H9 (cell line): ENCODE data around the gene VAPA. TPM values are rescaled to one million over a fixed set of nuclear protein-coding genes. Genes with fewer than 3 reads are reported as not detected.
A peak's percentile ranks its signal among the peaks of the same experiment; 100 is the strongest.

Source experiments
- DNase-seq: peaks from one replicate; pipeline ENCODE4 v3.0.0-alpha.2; 2017
- H2AFZ ChIP-seq: one replicate; pipeline ENCODE4 v1.6.1; 2013; ENCODE audit warnings: mild to moderate bottlenecking, low read length, control low read depth, moderate library complexity
- H2AK5ac ChIP-seq: 2 replicates; pipeline ENCODE4 v1.6.1; 2013; ENCODE audit warnings: low read length, control low read depth, mixed read lengths; ENCODE audit not compliant: insufficient read length
- H2BK120ac ChIP-seq: one replicate; pipeline ENCODE4 v1.6.1; 2013; ENCODE audit warnings: low read depth, mild to moderate bottlenecking, low read length, control low read depth, inconsistent platforms; ENCODE audit not compliant: poor library complexity, severe bottlenecking
- H2BK12ac ChIP-seq: 2 replicates; pipeline ENCODE4 v1.6.1; 2013; ENCODE audit warnings: low read length, control low read depth, mixed read lengths, low read depth; ENCODE audit not compliant: insufficient read length
- H2BK15ac ChIP-seq: 2 replicates; pipeline ENCODE4 v1.6.1; 2013; ENCODE audit warnings: low read depth, low read length, control low read depth
- H2BK20ac ChIP-seq: one replicate; pipeline ENCODE4 v1.6.1; 2013; ENCODE audit warnings: low read depth, mild to moderate bottlenecking, low read length, control low read depth, inconsistent platforms; ENCODE audit not compliant: poor library complexity, severe bottlenecking
- H2BK5ac ChIP-seq: 2 replicates; pipeline ENCODE4 v1.6.1; 2013; ENCODE audit warnings: low read length, control low read depth, mixed read lengths; ENCODE audit not compliant: insufficient read length
- H3K14ac ChIP-seq: 2 replicates; pipeline ENCODE4 v1.6.1; 2013; ENCODE audit warnings: low read length, control low read depth; ENCODE audit not compliant: insufficient read depth
- H3K18ac ChIP-seq: 2 replicates; pipeline ENCODE4 v1.6.1; 2013; ENCODE audit warnings: low read depth, mild to moderate bottlenecking, mixed read lengths, low read length, control low read depth; ENCODE audit not compliant: insufficient read length
- H3K23ac ChIP-seq: 2 replicates; pipeline ENCODE4 v1.6.1; 2013; ENCODE audit warnings: low read length, control low read depth, mixed read lengths, low read depth; ENCODE audit not compliant: insufficient read length
- H3K23me2 ChIP-seq: 2 replicates; pipeline ENCODE4 v1.6.1; 2013; ENCODE audit warnings: low read depth, mild to moderate bottlenecking, mixed read lengths, low read length, control low read depth; ENCODE audit not compliant: insufficient read length, poor library complexity, severe bottlenecking
- H3K27ac ChIP-seq: 2 replicates; pipeline ENCODE4 v1.5.1; 2013; ENCODE audit warnings: low read length, control low read depth, mixed read lengths, low read depth; ENCODE audit not compliant: insufficient read length
- H3K27me3 ChIP-seq: 2 replicates; pipeline ENCODE4 v1.6.1; 2013; ENCODE audit warnings: low read length, control low read depth, inconsistent platforms; ENCODE audit not compliant: insufficient read depth
- H3K4ac ChIP-seq: 2 replicates; pipeline ENCODE4 v1.6.1; 2013; ENCODE audit warnings: low read depth, mild to moderate bottlenecking, control low read depth, inconsistent platforms, low read length, moderate library complexity
- H3K4me1 ChIP-seq: 2 replicates; pipeline ENCODE4 v1.6.1; 2013; ENCODE audit warnings: low read length, control low read depth, inconsistent platforms; ENCODE audit not compliant: insufficient read depth
- H3K4me2 ChIP-seq: 2 replicates; pipeline ENCODE4 v1.6.1; 2013; ENCODE audit warnings: low read length, control low read depth, mixed read lengths; ENCODE audit not compliant: insufficient read length, insufficient read depth
- H3K56ac ChIP-seq: 2 replicates; pipeline ENCODE4 v1.6.1; 2013; ENCODE audit warnings: low read depth, mild to moderate bottlenecking, mixed read lengths, low read length, control low read depth; ENCODE audit not compliant: insufficient read length
- H3K79me1 ChIP-seq: 2 replicates; pipeline ENCODE4 v1.6.1; 2013; ENCODE audit warnings: low read depth, mild to moderate bottlenecking, moderate library complexity, low read length, control low read depth, inconsistent platforms; ENCODE audit not compliant: insufficient read depth, poor library complexity, severe bottlenecking
- H3K79me2 ChIP-seq: 2 replicates; pipeline ENCODE4 v1.6.1; 2013; ENCODE audit warnings: low read length, control low read depth, inconsistent platforms; ENCODE audit not compliant: insufficient read depth
- H3K9ac ChIP-seq: 2 replicates; pipeline ENCODE4 v1.6.1; 2013; ENCODE audit warnings: low read length, control low read depth, mixed read lengths; ENCODE audit not compliant: insufficient read length; ENCODE audit errors: extremely low read depth
- H3K9me3 ChIP-seq: one replicate; pipeline ENCODE4 v1.6.1; 2013; ENCODE audit warnings: low read depth, low read length, inconsistent platforms; ENCODE audit not compliant: control insufficient read depth
- H3T11ph ChIP-seq: one replicate; pipeline ENCODE4 v1.6.1; 2013; ENCODE audit warnings: mild to moderate bottlenecking, low read length, control low read depth, inconsistent platforms
- H4K20me1 ChIP-seq: one replicate; pipeline ENCODE4 v1.6.1; 2013; ENCODE audit not compliant: control insufficient read depth, insufficient read length, insufficient read depth
- H4K5ac ChIP-seq: 2 replicates; pipeline ENCODE4 v1.6.1; 2013; ENCODE audit warnings: low read depth, mild to moderate bottlenecking, mixed read lengths, low read length, control low read depth; ENCODE audit not compliant: insufficient read length
- H4K8ac ChIP-seq: replicated peaks from 2 replicates; pipeline ENCODE4 v1.6.1; 2013; ENCODE audit warnings: low read length, control low read depth, mixed read lengths, low read depth; ENCODE audit not compliant: insufficient read length
- H4K91ac ChIP-seq: 2 replicates; pipeline ENCODE4 v1.6.1; 2013; ENCODE audit warnings: low read depth, mild to moderate bottlenecking, moderate library complexity, mixed read lengths, low read length, control low read depth; ENCODE audit not compliant: insufficient read length
- H3K27ac Mint-ChIP-seq, 3 experiments: 2 replicates in 2 of 3; 3 replicates in 1 of 3; pipeline ENCODE4 v1.8.0; 2020 to 2021; ENCODE audit warnings: mixed read lengths in 3 of 3, mild to moderate bottlenecking in 1 of 3, moderate library complexity in 1 of 3
- H3K27me3 Mint-ChIP-seq: 2 replicates; pipeline ENCODE4 v1.8.0; 2021; ENCODE audit warnings: low read depth, mild to moderate bottlenecking, moderate library complexity, mixed read lengths
- H3K36me3 Mint-ChIP-seq, 3 experiments: 2 replicates in 2 of 3; 3 replicates in 1 of 3; pipeline ENCODE4 v1.8.0; 2020 to 2021; ENCODE audit warnings: low read depth in 3 of 3, mixed read lengths in 3 of 3; ENCODE audit not compliant: insufficient read depth in 1 of 3
- H3K4me1 Mint-ChIP-seq, 2 experiments: 2 replicates each; pipeline ENCODE4 v1.8.0; 2020; ENCODE audit warnings: mixed read lengths in 2 of 2
- H3K4me3 Mint-ChIP-seq, 2 experiments: 2 replicates in 1 of 2; 3 replicates in 1 of 2; pipeline ENCODE4 v1.8.0; 2020 to 2021; ENCODE audit warnings: mild to moderate bottlenecking in 2 of 2, mixed read lengths in 2 of 2, moderate library complexity in 1 of 2
- H3K9me3 Mint-ChIP-seq, 2 experiments: 2 replicates in 1 of 2; 3 replicates in 1 of 2; pipeline ENCODE4 v1.8.0; 2020; ENCODE audit warnings: mild to moderate bottlenecking in 2 of 2, mixed read lengths in 2 of 2, moderate library complexity in 1 of 2
- CTCF ChIP-seq: fragments of 200-600 bp; sonication (generic); conservative IDR thresholded peaks from 3 replicates; pipeline ENCODE4 v1.8.0; 2021; ENCODE audit warnings: antibody characterized with exemption, mild to moderate bottlenecking
- WGBS: extraction: QIAGEN DNeasy Blood & Tissue Kit; methylation state at CpG from one replicate; pipeline ENCODE4 v1.1.7; 2013; ENCODE audit warnings: missing lambda C conversion rate, low lambda C conversion rate, mixed read lengths; ENCODE audit not compliant: insufficient read length; ENCODE audit errors: extremely low coverage; 5-methylcytosine and 5-hydroxymethylcytosine counted together
- total RNA-seq: library from RNA; stranded (reverse); gene quantifications from 2 replicates; pipeline ENCODE4 v1.2.1, GENCODE V29; 2021

The VAPA gene
- total RNA-seq, 1 experiment from 2014 or later = 141 TPM

DNA sequence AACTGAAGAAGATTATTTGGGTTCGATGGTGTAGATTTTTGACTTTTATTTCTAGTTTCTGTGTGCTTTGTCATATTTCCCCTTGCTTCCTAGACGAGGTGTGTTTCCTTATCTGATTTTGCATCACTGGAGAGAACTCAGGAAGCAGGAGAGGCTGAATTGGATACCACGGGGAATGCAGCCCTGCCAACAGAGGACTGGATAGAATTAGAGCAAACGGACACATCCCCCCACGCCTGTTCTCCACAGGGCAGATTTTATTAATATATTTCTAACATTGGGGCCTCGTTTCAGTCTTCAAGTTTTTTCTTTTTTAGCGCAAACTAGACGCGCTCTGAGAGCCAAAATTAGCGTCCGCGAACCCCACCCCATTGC, 678 bp upstream of the VAPA start:
- H3T11ph ChIP-seq = no peak overlapping the region
- H3K4me2 ChIP-seq = peak overlapping the region; percentile 45
- H2AFZ ChIP-seq = no peak overlapping the region
- no peaks in the 10 kb centered on the region for H3K79me1 ChIP-seq
- H3K23me2 ChIP-seq = peaks cover 4% of the 10 kb centered on the region
- H3K9me3 Mint-ChIP-seq = 0 out of 5 replicates have a peak, but pooled peaks cover 0 to 3% of the 10 kb centered on the region in 2 experiments
- H4K5ac ChIP-seq = no peak overlapping the region
- no peak overlapping the region for H3K4ac ChIP-seq
- no peak overlapping the region for H3K23ac ChIP-seq
- no peak overlapping the region for H3K18ac ChIP-seq
- H3K9me3 ChIP-seq = no peaks in the 10 kb centered on the region
- peak overlapping the region; percentile 24 to 86 (median 86); a peak in 5 of 7 replicates for H3K27ac Mint-ChIP-seq
- H4K20me1 ChIP-seq = no peaks in the 10 kb centered on the region
- H4K91ac ChIP-seq = no peak overlapping the region
- H3K4me1 Mint-ChIP-seq = peaks cover 25 to 27% of the 10 kb centered on the region in 2 experiments
- H3K14ac ChIP-seq = no peak overlapping the region
- H3K56ac ChIP-seq = no peak overlapping the region
- no peak for TF ChIP-seq CTCF
- no CpG with 5 or more reads among the region's 12 CpGs for WGBS
- no peak for DNase-seq
- H4K8ac ChIP-seq = no peak overlapping the region
- H3K79me2 ChIP-seq = peaks cover 26% of the 10 kb centered on the region; the same call in 1 of the 2 replicates
- no peaks in the 10 kb centered on the region for H3K27me3 ChIP-seq
- H2BK120ac ChIP-seq = no peak overlapping the region
- no peaks in the 10 kb centered on the region; the same call in 1 of the 2 replicates for H3K4me1 ChIP-seq
- H3K27ac ChIP-seq = no peak overlapping the region
- peak overlapping the region; percentile 88 to 92 for H3K4me3 Mint-ChIP-seq
- H2BK20ac ChIP-seq = no peak overlapping the region
- no peaks in the 10 kb centered on the region for H3K36me3 Mint-ChIP-seq
- H2BK12ac ChIP-seq = no peak overlapping the region
- no peaks in the 10 kb centered on the region; the same call in 1 of the 2 replicates for H3K27me3 Mint-ChIP-seq
- no peak overlapping the region for H2AK5ac ChIP-seq
- no peak overlapping the region for H3K9ac ChIP-seq
- H2BK5ac ChIP-seq = no peak overlapping the region
- H2BK15ac ChIP-seq = no peak overlapping the region
